HCT116 (cell line): ENCODE measurements around the gene TSPY4. TPM values are rescaled to one million over a fixed set of nuclear protein-coding genes. Genes with fewer than 3 reads are reported as not detected.
"Not testable (repeated sequence)": the region's sequence is repeated elsewhere in the genome, so short reads cannot be mapped to it uniquely, and the experiment has no call there.

Source experiments
- ATAC-seq: fragments of 200-7000 bp; cut with Tn5 transposase; 2 replicates; pipeline ENCODE4 v1.9.1; 2020; ENCODE audit warnings: mild to moderate bottlenecking, moderate library complexity
- Bru-seq: library from RNA; stranded (reverse); fragments of 400-500 nt; gene quantifications from one replicate; lab custom pipeline; 2021; lab: Mats Ljungman, UMichigan
- BruChase-seq, 2 experiments: library from RNA; stranded (reverse); fragments of 400-500 nt; gene quantifications; one replicate each; lab custom pipeline; 2021; lab: Mats Ljungman, UMichigan
- BruUV-seq: library from RNA; stranded (reverse); fragments of 400-500 nt; replicated peaks from 2 replicates; lab custom pipeline; 2021; lab: Mats Ljungman, UMichigan
- CTCF ChIA-PET: fragments of 300-600 bp; sonication (Branson Sonifier 250); formaldehyde crosslinking; loops from one replicate; lab custom pipeline; 2021; ENCODE audit warnings: antibody characterized with exemption; lab: Charles Lee
- POLR2A ChIA-PET: fragments of 300-600, 350-600 bp; sonication (Branson Sonifier 250); formaldehyde crosslinking; loops from one replicate; lab custom pipeline; 2021; ENCODE audit warnings: antibody characterized with exemption; lab: Charles Lee
- RAD21 ChIA-PET, 2 experiments: fragments of 300-600 bp; sonication (Branson Sonifier 250); formaldehyde crosslinking; loops; one replicate each; lab custom pipeline; 2023; ENCODE audit warnings: low total read pairs in 2 of 2; ENCODE audit not compliant: uncharacterized antibody in 2 of 2, unreplicated experiment in 2 of 2, low non-redundant PET in 1 of 2; lab: Charles Lee
- DNase-seq: peaks from one replicate; pipeline ENCODE4 v3.0.0-alpha.2; 2010; ENCODE audit warnings: low read depth, low spot score
- H2AFZ ChIP-seq: fragments of 200-600 bp; shearing (Covaris generic), sonication (generic); 2 replicates; pipeline ENCODE4 v1.6.1; 2017; ENCODE audit warnings: low read depth, mixed run types, mixed read lengths, antibody characterized with exemption, low read length; ENCODE audit not compliant: poor library complexity, severe bottlenecking
- H3K27ac ChIP-seq: 2 replicates; pipeline ENCODE4 v1.5.1; 2012; ENCODE audit warnings: low read depth, low read length
- H3K27me3 ChIP-seq: fragments of 200-600 bp; sonication (generic); 2 replicates; pipeline ENCODE4 v1.6.1; 2016; ENCODE audit warnings: mixed run types, low read length, mixed read lengths; ENCODE audit not compliant: insufficient read depth
- H3K36me3 ChIP-seq, 2 experiments: fragments of 200-500 bp in 1 of 2; fragments of 200-600 bp in 1 of 2; sonication (Bioruptor generic) in 1 of 2; sonication (generic) in 1 of 2; 2 replicates each; pipeline versions ENCODE4 v1.5.1 to v1.6.1; 2014 to 2016; ENCODE audit warnings: low read length in 2 of 2, inconsistent platforms in 1 of 2, mixed read lengths in 1 of 2, mixed run types in 1 of 2; ENCODE audit not compliant: insufficient read depth in 2 of 2, control insufficient read depth in 1 of 2
- H3K4me1 ChIP-seq, 2 experiments: fragments of 200-600 bp in 1 of 2; sonication (generic) in 1 of 2; 2 replicates each; pipeline versions ENCODE4 v1.5.1 to v1.6.1; 2012 to 2017; ENCODE audit warnings: low read length in 2 of 2, inconsistent platforms in 1 of 2, mild to moderate bottlenecking in 1 of 2, mixed read lengths in 1 of 2, mixed run types in 1 of 2, moderate library complexity in 1 of 2; ENCODE audit not compliant: insufficient read depth in 2 of 2, control insufficient read depth in 1 of 2
- H3K4me2 ChIP-seq: fragments of 200-600 bp; sonication (generic); 2 replicates; pipeline ENCODE4 v1.6.1; 2017; ENCODE audit warnings: mixed run types, low read length, mixed read lengths
- H3K4me3 ChIP-seq, 2 experiments: fragments of 200-600 bp in 1 of 2; sonication (generic) in 1 of 2; replicated peaks in 1 of 2; 2 replicates each; pipeline ENCODE4 v1.5.1; 2011 to 2016; ENCODE audit warnings: low read length in 2 of 2, control low read depth in 1 of 2, low read depth in 1 of 2, mild to moderate bottlenecking in 1 of 2, mixed read lengths in 1 of 2, mixed run types in 1 of 2
- H3K79me2 ChIP-seq: fragments of 200-600 bp; sonication (generic); 2 replicates; pipeline ENCODE4 v1.6.1; 2017; ENCODE audit warnings: mild to moderate bottlenecking, mixed run types, low read length, moderate library complexity, mixed read lengths; ENCODE audit not compliant: insufficient read depth
- H3K9ac ChIP-seq: fragments of 200-600 bp; sonication (generic); 2 replicates; pipeline ENCODE4 v1.6.1; 2016; ENCODE audit warnings: low read length, mixed read lengths
- H3K9me2 ChIP-seq: fragments of 200-600 bp; sonication (generic), shearing (Covaris generic); 2 replicates; pipeline ENCODE4 v1.6.1; 2017; ENCODE audit warnings: mixed run types, mild to moderate bottlenecking, moderate library complexity; ENCODE audit not compliant: insufficient read depth
- H3K9me3 ChIP-seq, 2 experiments: fragments of 200-500 bp in 1 of 2; fragments of 200-600 bp in 1 of 2; sonication (Bioruptor generic) in 1 of 2; sonication (generic) in 1 of 2; 2 replicates each; pipeline ENCODE4 v1.6.1; 2014 to 2017; ENCODE audit warnings: low read length in 2 of 2, mixed read lengths in 2 of 2, inconsistent platforms in 1 of 2, low read depth in 1 of 2, mild to moderate bottlenecking in 1 of 2, mixed run types in 1 of 2, moderate library complexity in 1 of 2; ENCODE audit not compliant: control insufficient read depth in 1 of 2, insufficient read depth in 1 of 2
- H4K20me1 ChIP-seq: fragments of 200-600 bp; sonication (generic), shearing (Covaris generic); 2 replicates; pipeline ENCODE4 v1.6.1; 2017; ENCODE audit warnings: mixed run types, mild to moderate bottlenecking, moderate library complexity; ENCODE audit not compliant: insufficient read depth
- CEBPB ChIP-seq: IDR thresholded peaks from 2 replicates; pipeline ENCODE4 v1.6.1; 2012; ENCODE audit warnings: low read depth
- CTCF ChIP-seq, 3 experiments: fragments of 200-600 bp in 1 of 3; sonication (generic) in 1 of 3; IDR thresholded peaks in 2 of 3; conservative IDR thresholded peaks in 1 of 3; 2 replicates each; pipeline ENCODE4 v1.5.1; 2012 to 2017; ENCODE audit warnings: low read depth in 2 of 3, low read length in 2 of 3, antibody characterized with exemption in 1 of 3, borderline replicate concordance in 1 of 3, control low read depth in 1 of 3, mild to moderate bottlenecking in 1 of 3, mixed read lengths in 1 of 3, mixed run types in 1 of 3, moderate library complexity in 1 of 3; ENCODE audit not compliant: insufficient read depth in 1 of 3
- EGR1 ChIP-seq: IDR thresholded peaks from 2 replicates; pipeline ENCODE4 v1.6.1; 2012; ENCODE audit warnings: low read depth
- JUND ChIP-seq: IDR thresholded peaks from 2 replicates; pipeline ENCODE4 v1.6.1; 2012
- SIN3A ChIP-seq: IDR thresholded peaks from 2 replicates; pipeline ENCODE4 v1.6.1; 2012; ENCODE audit warnings: low read depth
- SP1 ChIP-seq: IDR thresholded peaks from 2 replicates; pipeline ENCODE4 v1.6.1; 2012; ENCODE audit warnings: low read depth
- SRF ChIP-seq: IDR thresholded peaks from 2 replicates; pipeline ENCODE4 v1.6.1; 2012; ENCODE audit warnings: low read depth
- ZNF274 ChIP-seq: fragments of 200-500 bp; sonication (Bioruptor generic); IDR thresholded peaks from 2 replicates; pipeline ENCODE4 v1.6.1; 2014; ENCODE audit warnings: mild to moderate bottlenecking, low read depth, low read length, inconsistent platforms
- intact Hi-C: fragments of 100-400 bp; cut with micrococcal nuclease; formaldehyde crosslinking; loops from 2 replicates; pipeline ENCODE4 v1.10.0; 2022
- long read RNA-seq: library from polyadenylated mRNA; unstranded; transcript quantifications from one replicate; pipeline ENCODE4 v2.0.0, GENCODE V29; 2021; ENCODE audit not compliant: unreplicated experiment
- polyA plus RNA-seq: library from polyadenylated mRNA; unstranded; fragments of >200 nt; gene quantifications from 2 replicates; pipeline ENCODE4 v1.2.1, GENCODE V29; 2012; ENCODE audit warnings: missing spikeins
- total RNA-seq: library from RNA; stranded (reverse); gene quantifications from one replicate; pipeline ENCODE4 v1.2.1, GENCODE V29; 2021; ENCODE audit not compliant: unreplicated experiment

The TSPY4 gene, protein sequence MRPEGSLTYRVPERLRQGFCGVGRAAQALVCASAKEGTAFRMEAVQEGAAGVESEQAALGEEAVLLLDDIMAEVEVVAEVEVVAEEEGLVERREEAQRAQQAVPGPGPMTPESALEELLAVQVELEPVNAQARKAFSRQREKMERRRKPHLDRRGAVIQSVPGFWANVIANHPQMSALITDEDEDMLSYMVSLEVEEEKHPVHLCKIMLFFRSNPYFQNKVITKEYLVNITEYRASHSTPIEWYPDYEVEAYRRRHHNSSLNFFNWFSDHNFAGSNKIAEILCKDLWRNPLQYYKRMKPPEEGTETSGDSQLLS
- total RNA-seq (not detected), Bru-seq, nascent RNA (not detected), BruChase-seq, experiment 1, labeled RNA remaining after a 6-hour chase (not detected), BruChase-seq, experiment 2, labeled RNA remaining after a 2-hour chase (not detected)
- not detected in 2 replicates for polyA plus RNA-seq
- long read RNA-seq = 0 reads

GRCh38 chrY:9337164-9337563, at the start of gene TSPY4:
Gene TSPY4, plus strand, starts transcription at chrY:9337464. Its CDS starts 46 bp downstream, at chrY:9337510.
- H3K27me3 ChIP-seq, H3K27ac ChIP-seq, H3K9ac ChIP-seq, POLR2A ChIA-PET, ATAC-seq, BruUV-seq, H4K20me1 ChIP-seq, DNase-seq, intact Hi-C loops, H3K36me3 ChIP-seq, CTCF ChIA-PET, H3K9me2 ChIP-seq, H2AFZ ChIP-seq, H3K4me2 ChIP-seq, H3K4me1 ChIP-seq, H3K9me3 ChIP-seq, H3K4me3 ChIP-seq, RAD21 ChIA-PET, H3K79me2 ChIP-seq: not testable (repeated sequence)

DNA sequence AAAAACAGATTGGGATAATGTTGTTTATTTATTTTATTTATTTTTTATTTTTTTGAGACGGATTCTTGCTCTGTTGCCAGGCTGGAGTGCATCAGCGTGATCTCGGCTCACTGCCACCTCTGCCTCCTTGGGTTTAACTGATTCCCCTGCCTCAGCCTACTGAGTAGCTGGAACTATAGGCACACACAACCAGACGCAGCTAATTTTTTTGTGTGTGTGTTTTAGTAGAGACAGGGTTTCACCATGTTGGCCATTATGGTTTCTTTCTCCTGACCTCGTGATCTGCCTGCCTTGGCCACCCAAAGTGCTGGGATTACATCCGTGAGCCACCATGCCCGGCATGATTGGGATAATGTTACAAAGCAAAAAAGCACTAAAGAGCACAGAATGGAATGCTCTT, 16.3 kb upstream of the TSPY4 start:
- H3K27ac ChIP-seq = no peak overlapping the region
- DNase-seq (no peak), ATAC-seq (no peak)
- ChIA-PET CTCF (no interaction called here), RAD21 (no interaction called here), POLR2A (no interaction called here)
- TF ChIP-seq EGR1 (no peak), SRF (no peak), JUND (no peak), CTCF (IDR thresholded peaks at IDR 0.05 in 2 of 3, conservative IDR thresholded peaks at IDR 0.05 in 1 of 3; ENCODE audit: borderline replicate concordance in 1 of 3, insufficient read depth in 1 of 3, low read depth in 2 of 3, low read length in 2 of 3) (no peak), SIN3A (no peak), ZNF274 (no peak), CEBPB (no peak), SP1 (no peak)
- H3K9me2 ChIP-seq = no peaks in the 10 kb centered on the region
- H3K27me3 ChIP-seq = no peaks in the 10 kb centered on the region
- intact Hi-C loops = no loop called here
- no peak overlapping the region for H3K4me3 ChIP-seq
- no peaks in the 10 kb centered on the region for H4K20me1 ChIP-seq
- H3K4me2 ChIP-seq = no peak overlapping the region
- no TSS peak for BruUV-seq
- H3K79me2 ChIP-seq = no peaks in the 10 kb centered on the region
- no peak overlapping the region for H3K9ac ChIP-seq
- no peaks in the 10 kb centered on the region for H3K4me1 ChIP-seq
- H2AFZ ChIP-seq = no peak overlapping the region
- H3K36me3 ChIP-seq = no peaks in the 10 kb centered on the region
- H3K9me3 ChIP-seq = no peaks in the 10 kb centered on the region

DNA sequence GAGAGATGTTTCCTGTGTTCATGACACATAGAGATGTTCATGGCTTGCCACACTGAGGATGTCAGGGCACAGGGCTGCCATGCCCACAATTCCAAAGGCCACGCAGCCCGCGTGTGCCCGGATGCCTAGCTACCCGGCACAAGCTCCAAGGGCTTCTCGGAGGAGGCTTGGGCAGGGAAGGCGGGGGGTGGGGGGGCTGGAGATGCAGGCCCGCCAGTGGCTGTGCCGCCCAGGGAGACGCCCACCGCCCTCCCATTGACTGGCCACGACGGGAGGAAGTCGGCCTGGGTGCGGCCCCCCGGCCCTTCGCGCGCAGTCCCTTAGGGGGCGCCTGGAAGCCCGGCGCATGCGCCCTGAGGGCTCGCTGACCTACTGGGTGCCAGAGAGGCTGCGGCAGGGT, 20.2 kb downstream of the TSPY4 start, which contains the start of gene TSPY8:
TSS of gene TSPY8 (plus strand) at position 301 of the 400 bp plus-strand sequence. CDS start at position 347, 46 bp downstream.
- H3K79me2 ChIP-seq, H3K9ac ChIP-seq, BruUV-seq, H2AFZ ChIP-seq, RAD21 ChIA-PET, H3K36me3 ChIP-seq, H3K4me2 ChIP-seq, H4K20me1 ChIP-seq, H3K4me1 ChIP-seq, H3K9me2 ChIP-seq, ATAC-seq, DNase-seq, intact Hi-C loops, H3K27ac ChIP-seq, POLR2A ChIA-PET, H3K4me3 ChIP-seq, H3K27me3 ChIP-seq, CTCF ChIA-PET, H3K9me3 ChIP-seq: not testable (repeated sequence)
